Measurements from ENCODE around the gene GLP2R.

DNA sequence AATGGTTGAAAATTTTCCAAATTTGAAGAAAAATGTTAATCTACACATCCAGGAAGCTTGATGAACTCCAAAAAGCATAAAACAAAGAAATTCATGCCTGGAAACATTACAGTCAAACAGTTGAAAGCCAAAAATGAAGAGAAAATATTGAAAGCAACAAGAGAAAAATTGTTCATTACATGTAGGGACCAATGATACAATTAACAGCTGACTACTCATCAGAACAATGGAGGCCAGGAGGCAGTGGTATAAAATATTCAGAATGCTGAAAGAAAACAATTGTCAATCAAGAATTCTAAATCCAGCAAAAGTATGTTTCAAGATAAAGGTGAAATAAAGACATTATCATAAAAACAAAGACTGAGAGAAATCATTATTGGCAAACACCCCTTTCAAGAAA, 57.7 kb downstream of the GLP2R start:
- TF ChIP-seq CTCF (conservative IDR thresholded peaks at IDR 0.05; ENCODE audit: low read length) (no peak), EZH2phosphoT487 (IDR thresholded peaks at IDR 0.05; ENCODE audit: borderline replicate concordance, low read depth, low read length) (no peak)
